Gastroesophageal sphincter (tissue), 4 donors: ENCODE measurements around the gene MPDZ. TPM values are rescaled to one million over a fixed set of nuclear protein-coding genes. Genes with fewer than 3 reads are reported as not detected.
A peak's percentile ranks its signal among the peaks of the same experiment; 100 is the strongest.

Experiments
- ATAC-seq: fragments of 150-250 bp; one replicate; pipeline ENCODE4 v1.9.1; 2016; ENCODE audit warnings: mild to moderate bottlenecking, moderate library complexity
- H3K27ac ChIP-seq, 4 donors: fragments of 200-600 bp; sonication (generic) in 3 of 4; 1 replicate in 3 of 4; 2 replicates in 1 of 4; pipeline ENCODE4 v1.5.1; 2016 to 2019
- H3K27me3 ChIP-seq: fragments of 200-600 bp; sonication (generic); one replicate; pipeline ENCODE4 v1.5.1; 2019
- H3K36me3 ChIP-seq, 2 donors: fragments of 200-600 bp; sonication (generic); one replicate each; pipeline ENCODE4 v1.5.1; 2019; ENCODE audit warnings: control low read depth in 1 of 2
- H3K4me1 ChIP-seq, 3 donors: fragments of 200-600 bp; sonication (generic); 1 replicate in 2 of 3; 2 replicates in 1 of 3; pipeline ENCODE4 v1.5.1; 2016 to 2019; ENCODE audit warnings: control low read depth in 2 of 3
- H3K4me3 ChIP-seq, 2 donors: fragments of 200-600 bp; sonication (generic); one replicate each; pipeline ENCODE4 v1.5.1; 2019; ENCODE audit warnings: mild to moderate bottlenecking in 1 of 2, moderate library complexity in 1 of 2
- H3K9me3 ChIP-seq, 3 donors: fragments of 200-600 bp; sonication (generic); one replicate each; pipeline ENCODE4 v1.5.1; 2017 to 2019; ENCODE audit warnings: control low read depth in 2 of 3
- EP300 ChIP-seq: sonication (generic); formaldehyde crosslinking; IDR thresholded peaks from one replicate; pipeline ENCODE4 v1.6.1; 2017; ENCODE audit warnings: antibody characterized with exemption, mild to moderate bottlenecking
- POLR2A ChIP-seq, 2 donors: fragments of 450-650 bp; IDR thresholded peaks; one replicate each; pipeline ENCODE4 v1.6.1; 2017; ENCODE audit warnings: antibody characterized with exemption in 2 of 2, mild to moderate bottlenecking in 2 of 2, moderate library complexity in 1 of 2
- POLR2AphosphoS5 ChIP-seq: sonication (generic); formaldehyde crosslinking; IDR thresholded peaks from one replicate; pipeline ENCODE4 v1.6.1; 2017; ENCODE audit warnings: antibody characterized with exemption
- WGBS, 2 donors: methylation state at CpG; one replicate each; pipeline ENCODE4 v1.1.5; 2018; ENCODE audit warnings: low coverage in 1 of 2; 5-methylcytosine and 5-hydroxymethylcytosine counted together
- total RNA-seq, 4 donors: library from RNA; depleted of rRNA; stranded (reverse); fragments of >200 nt; gene quantifications; one replicate each; pipeline ENCODE4 v1.1.0, GENCODE V29; 2016
- TF ChIP-seq, protein P1 (sequence below), 4 experiments: fragments of 200-600 bp in 2 of 4; fragments of 450-650 bp in 2 of 4; sonication (generic) in 1 of 4; IDR thresholded peaks; one replicate each; pipeline ENCODE4 v1.5.1; 2017 to 2019; ENCODE audit warnings: antibody characterized with exemption in 4 of 4, mild to moderate bottlenecking in 2 of 4, moderate library complexity in 2 of 4

The MPDZ gene
- total RNA-seq, 4 donors from 2014 or later: 71.8 to 102 (median 81.2) TPM

GRCh38 chr9:13116292-13116691, 163.2 kb downstream of the MPDZ start:
- Histone ChIP-seq H3K36me3 (peaks cover 0 to 40% of the 10 kb centered on the region in 2 donors), H3K4me1 (peaks cover 0 to 36% (median 1%) of the 10 kb centered on the region in 3 donors), H3K27me3 (no peaks in the 10 kb centered on the region), H3K9me3 (no peaks in the 10 kb centered on the region), H3K27ac (no peak overlapping the region), H3K4me3 (no peak overlapping the region)
- WGBS, 2 donors: 71 to 77% methylated on average over 2 of the region's 2 CpGs
- no peak for ATAC-seq
- TF ChIP-seq EP300: no peak
- TF ChIP-seq POLR2AphosphoS5: no peak
- TF ChIP-seq, protein P1, sequence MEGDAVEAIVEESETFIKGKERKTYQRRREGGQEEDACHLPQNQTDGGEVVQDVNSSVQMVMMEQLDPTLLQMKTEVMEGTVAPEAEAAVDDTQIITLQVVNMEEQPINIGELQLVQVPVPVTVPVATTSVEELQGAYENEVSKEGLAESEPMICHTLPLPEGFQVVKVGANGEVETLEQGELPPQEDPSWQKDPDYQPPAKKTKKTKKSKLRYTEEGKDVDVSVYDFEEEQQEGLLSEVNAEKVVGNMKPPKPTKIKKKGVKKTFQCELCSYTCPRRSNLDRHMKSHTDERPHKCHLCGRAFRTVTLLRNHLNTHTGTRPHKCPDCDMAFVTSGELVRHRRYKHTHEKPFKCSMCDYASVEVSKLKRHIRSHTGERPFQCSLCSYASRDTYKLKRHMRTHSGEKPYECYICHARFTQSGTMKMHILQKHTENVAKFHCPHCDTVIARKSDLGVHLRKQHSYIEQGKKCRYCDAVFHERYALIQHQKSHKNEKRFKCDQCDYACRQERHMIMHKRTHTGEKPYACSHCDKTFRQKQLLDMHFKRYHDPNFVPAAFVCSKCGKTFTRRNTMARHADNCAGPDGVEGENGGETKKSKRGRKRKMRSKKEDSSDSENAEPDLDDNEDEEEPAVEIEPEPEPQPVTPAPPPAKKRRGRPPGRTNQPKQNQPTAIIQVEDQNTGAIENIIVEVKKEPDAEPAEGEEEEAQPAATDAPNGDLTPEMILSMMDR (IDR thresholded peaks at IDR 0.05): no peak
- no peak for TF ChIP-seq POLR2A (IDR thresholded peaks at IDR 0.05)

DNA sequence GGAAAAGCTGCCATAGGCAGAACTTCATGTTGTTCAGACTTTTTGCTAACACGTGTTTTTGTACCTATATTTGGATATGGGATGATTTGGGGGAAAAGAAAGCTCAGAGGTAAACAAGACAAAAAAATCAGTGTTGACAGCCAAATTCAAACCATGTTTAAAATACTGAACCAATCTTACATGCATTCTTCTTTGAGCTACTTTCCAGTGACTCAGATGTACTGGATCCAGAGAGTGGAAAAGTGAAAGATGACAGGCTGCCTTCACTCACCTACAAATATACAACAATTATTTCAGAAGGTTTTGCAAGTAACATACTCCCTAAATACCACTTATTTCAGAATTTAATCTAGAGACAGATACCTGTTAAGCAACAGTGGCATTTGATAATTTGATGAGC, 165.7 kb downstream of the MPDZ start:
- H3K27me3 ChIP-seq: no peaks in the 10 kb centered on the region
- no peaks in the 10 kb centered on the region for H3K9me3 ChIP-seq
- peaks cover 0 to 45% (median 10%) of the 10 kb centered on the region in 3 donors for H3K4me1 ChIP-seq
- TF ChIP-seq POLR2A (IDR thresholded peaks at IDR 0.05) (no peak), EP300 (no peak), POLR2AphosphoS5 (no peak)
- TF ChIP-seq, protein P1 (IDR thresholded peaks at IDR 0.05): no peak
- 62 to 71% methylated on average over 1 of the region's 1 CpG for WGBS, 2 donors
- peaks cover 0 to 41% of the 10 kb centered on the region in 2 donors for H3K36me3 ChIP-seq
- no peak overlapping the region for H3K4me3 ChIP-seq
- no peak overlapping the region for H3K27ac ChIP-seq
- no peak for ATAC-seq

DNA sequence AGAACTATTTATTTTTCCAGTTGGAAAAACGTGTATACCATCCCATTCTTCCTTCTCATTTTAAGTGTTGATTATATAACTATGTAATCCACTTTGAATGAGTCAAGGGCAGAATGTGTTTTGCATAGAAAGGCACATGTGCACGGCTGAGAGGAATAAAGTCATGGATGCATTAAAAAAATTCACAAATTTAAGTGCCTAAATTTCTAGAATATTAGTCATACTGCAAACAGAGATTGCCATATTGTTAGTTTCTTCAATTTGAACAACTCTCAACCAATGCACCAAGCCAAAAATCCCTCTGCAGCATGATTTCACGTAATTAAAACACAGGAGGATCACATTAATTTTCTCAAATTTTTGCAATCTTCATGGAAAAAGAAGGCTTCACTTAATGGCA, 166.3 kb downstream of the MPDZ start:
- no peak for TF ChIP-seq POLR2AphosphoS5
- TF ChIP-seq, protein P1 (IDR thresholded peaks at IDR 0.05): no peak
- TF ChIP-seq POLR2A (IDR thresholded peaks at IDR 0.05): no peak
- no peak for TF ChIP-seq EP300
- H3K27me3 ChIP-seq: no peaks in the 10 kb centered on the region
- no peak overlapping the region for H3K27ac ChIP-seq
- WGBS, 2 donors: 33 to 55% methylated on average over 3 of the region's 3 CpGs
- H3K4me1 ChIP-seq: peaks cover 0 to 45% (median 10%) of the 10 kb centered on the region in 3 donors
- ATAC-seq: no peak
- peaks cover 0 to 40% of the 10 kb centered on the region in 2 donors for H3K36me3 ChIP-seq
- no peak overlapping the region for H3K4me3 ChIP-seq
- H3K9me3 ChIP-seq: no peaks in the 10 kb centered on the region

DNA sequence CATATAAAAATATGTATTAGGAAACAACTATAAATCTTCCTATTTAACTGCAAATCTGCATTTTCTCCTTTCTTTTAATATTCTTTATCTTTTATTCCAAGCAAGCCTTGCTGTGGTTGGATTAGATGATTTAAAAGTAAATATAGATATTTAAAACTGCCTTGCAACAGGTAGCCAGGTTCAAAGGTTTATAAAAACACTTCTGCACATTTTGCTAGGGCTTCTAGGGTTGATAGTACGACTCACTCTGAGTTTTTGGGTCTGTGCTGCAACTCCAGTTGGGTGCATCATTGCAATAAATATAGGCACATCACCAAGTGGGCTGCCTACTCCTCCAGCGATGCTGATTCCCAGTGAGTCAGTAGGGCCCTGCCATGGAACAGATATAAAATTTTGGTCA, 167.7 kb downstream of the MPDZ start:
- WGBS, 2 donors: 96% methylated on average over 2 of the region's 2 CpGs
- Histone ChIP-seq H3K27ac (no peak overlapping the region), H3K36me3 (peaks cover 0 to 53% of the 10 kb centered on the region in 2 donors), H3K4me1 (peaks cover 0 to 45% (median 10%) of the 10 kb centered on the region in 3 donors), H3K27me3 (no peaks in the 10 kb centered on the region), H3K9me3 (no peaks in the 10 kb centered on the region), H3K4me3 (no peak overlapping the region)
- no peak for ATAC-seq
- TF ChIP-seq, protein P1 (IDR thresholded peaks at IDR 0.05): no peak
- no peak for TF ChIP-seq POLR2A (IDR thresholded peaks at IDR 0.05)
- no peak for TF ChIP-seq POLR2AphosphoS5
- no peak for TF ChIP-seq EP300

DNA sequence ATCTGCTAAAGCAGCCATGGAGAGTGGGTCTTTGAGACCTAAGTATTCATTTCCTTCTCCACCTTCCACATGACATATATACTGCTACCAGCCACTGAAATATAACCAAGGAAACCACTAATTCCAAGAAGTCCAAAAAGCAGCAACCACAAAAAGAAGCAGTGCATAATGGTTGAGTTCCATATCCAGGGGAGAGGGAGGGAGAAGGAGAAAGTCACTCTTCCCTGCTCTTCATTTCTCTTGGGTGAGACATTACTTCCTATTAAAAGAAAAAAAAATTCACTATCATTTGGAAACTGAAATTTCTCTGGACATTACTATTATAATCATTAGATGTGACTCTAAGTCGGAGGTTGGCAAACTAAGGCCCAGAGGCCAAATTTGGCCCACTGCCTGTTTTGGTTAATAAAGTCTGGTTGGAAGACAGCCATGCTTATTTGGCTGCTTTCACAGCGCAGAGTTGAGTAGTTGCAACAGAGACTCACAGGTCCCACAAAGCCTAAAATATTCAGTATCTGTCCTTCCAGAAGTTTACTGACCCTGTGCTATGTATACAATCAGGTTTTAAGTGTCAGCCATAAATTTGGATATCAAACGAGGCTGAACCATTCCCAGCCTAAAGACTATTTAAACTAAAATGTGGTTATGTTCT, 168.6 kb downstream of the MPDZ start:
- no peak overlapping the region for H3K27ac ChIP-seq
- H3K4me1 ChIP-seq: peaks cover 0 to 37% (median 10%) of the 10 kb centered on the region in 3 donors
- 0 to 7% methylated on average over 2 to 3 of the region's 3 CpGs for WGBS, 2 donors
- peak; percentile 50 for ATAC-seq
- no peak overlapping the region for H3K4me3 ChIP-seq
- peaks cover 0 to 61% of the 10 kb centered on the region in 2 donors for H3K36me3 ChIP-seq
- H3K27me3 ChIP-seq: no peaks in the 10 kb centered on the region
- peak; percentile 40 for TF ChIP-seq POLR2AphosphoS5
- TF ChIP-seq, protein P1 (IDR thresholded peaks at IDR 0.05): no peak
- TF ChIP-seq EP300: no peak
- no peak for TF ChIP-seq POLR2A (IDR thresholded peaks at IDR 0.05)
- H3K9me3 ChIP-seq: no peaks in the 10 kb centered on the region
